Anterior cingulate cortex (tissue), 58 donors: ENCODE data around the gene FAT2.

Experiments
- DNase-seq, 58 donors: peaks; one replicate each; lab custom pipeline; 2025; lab: John Stamatoyannopoulos, UW

Gene FAT2

GRCh38 chr5:151591144-151591819 lies at the start of gene FAT2:
Gene FAT2 (minus strand): TSS chr5:151591331. CDS start chr5:151568931, 22,400 bp downstream.
- peak in 1 of 58 donors; percentile 33 for DNase-seq

- DNase-seq, result no peak
These were observed 47.5 kb upstream of the FAT2 start for GRCh38 chr5:151638619-151639018.

GRCh38 chr5:151637676-151638075 lies 46.5 kb upstream of the FAT2 start:
- no peak for DNase-seq

- no peak for DNase-seq
These were observed 42.8 kb upstream of the FAT2 start for GRCh38 chr5:151633892-151634291.

GRCh38 chr5:151632941-151633340 lies 41.8 kb upstream of the FAT2 start:
- no peak for DNase-seq

GRCh38 chr5:151632524-151632923 lies 41.4 kb upstream of the FAT2 start:
- DNase-seq, result no peak

GRCh38 chr5:151631941-151632340 lies 40.8 kb upstream of the FAT2 start:
- DNase-seq, result no peak

GRCh38 chr5:151630088-151630487 lies 39.0 kb upstream of the FAT2 start:
- no peak for DNase-seq

GRCh38 chr5:151628112-151628823 lies 37.1 kb upstream of the FAT2 start:
- no peak for DNase-seq

- DNase-seq, result no peak
These were observed 36.5 kb upstream of the FAT2 start for GRCh38 chr5:151627650-151628049.

- no peak for DNase-seq
These were observed 34.2 kb upstream of the FAT2 start for GRCh38 chr5:151625285-151625684.

GRCh38 chr5:151624476-151624875 lies 33.3 kb upstream of the FAT2 start:
- DNase-seq, result peak in 2 of 58 donors; percentile 1 to 5

GRCh38 chr5:151622367-151623088 lies 31.4 kb upstream of the FAT2 start:
- DNase-seq, result no peak

- no peak for DNase-seq
These were observed 29.3 kb upstream of the FAT2 start for GRCh38 chr5:151620461-151620840.

GRCh38 chr5:151619812-151620460 lies 28.8 kb upstream of the FAT2 start:
- DNase-seq, result no peak

GRCh38 chr5:151618907-151619306 lies 27.8 kb upstream of the FAT2 start:
- no peak for DNase-seq

GRCh38 chr5:151617841-151618710 lies 26.9 kb upstream of the FAT2 start:
- no peak for DNase-seq

- DNase-seq, result no peak
These were observed 26.3 kb upstream of the FAT2 start for GRCh38 chr5:151617383-151617840.

- no peak for DNase-seq
These were observed 24.3 kb upstream of the FAT2 start for GRCh38 chr5:151615431-151615830.

- no peak for DNase-seq
These were observed 23.4 kb upstream of the FAT2 start for GRCh38 chr5:151614565-151614964.
